ENCODE results near the gene RYR2.

- no peak for TF ChIP-seq GATA2 (IDR thresholded peaks at IDR 0.05; ENCODE audit: low read depth, low read length)
- TF ChIP-seq GATA3 (IDR thresholded peaks at IDR 0.05; ENCODE audit: low read depth, low read length) = no peak
These were observed 181.4 kb downstream of the RYR2 start for GRCh38 chr1:237223419-237223818.

Data from SH-SY5Y (cell line).